CD14-positive monocyte (primary cell): ENCODE measurements around the gene ACP3. TPM values are rescaled to one million over a fixed set of nuclear protein-coding genes. Genes with fewer than 3 reads are reported as not detected.

Experiments used
- DNase-seq, 3 donors: peaks; one replicate each; pipeline ENCODE4 v3.0.0-alpha.2; 2011 to 2022
- H2AFZ ChIP-seq: 2 replicates; pipeline ENCODE4 v1.6.0; 2012; ENCODE audit warnings: mild to moderate bottlenecking, low read depth, low read length, inconsistent platforms; ENCODE audit not compliant: insufficient read depth, poor library complexity, severe bottlenecking
- H3K27ac ChIP-seq, 2 donors: 1 replicate in 1 of 2; 2 replicates in 1 of 2; pipeline ENCODE4 v1.5.1; 2012 to 2013; ENCODE audit warnings: low read length in 2 of 2, control low read depth in 1 of 2, inconsistent platforms in 1 of 2, low read depth in 1 of 2, mild to moderate bottlenecking in 1 of 2
- H3K27me3 ChIP-seq, 2 donors: one replicate each; pipeline versions ENCODE4 v1.6.0 to v1.6.1; 2011 to 2013; ENCODE audit warnings: low read length in 2 of 2; ENCODE audit not compliant: control insufficient read depth in 2 of 2, insufficient read depth in 2 of 2
- H3K36me3 ChIP-seq, 2 donors: replicated peaks in 1 of 2; 1 replicate in 1 of 2; 2 replicates in 1 of 2; pipeline versions ENCODE4 v1.5.1 to v1.6.1; 2012 to 2013; ENCODE audit warnings: low read length in 2 of 2, control low read depth in 1 of 2, inconsistent platforms in 1 of 2, mild to moderate bottlenecking in 1 of 2; ENCODE audit not compliant: insufficient read depth in 2 of 2, control insufficient read depth in 1 of 2
- H3K4me1 ChIP-seq, 2 donors: 1 replicate in 1 of 2; 2 replicates in 1 of 2; pipeline versions ENCODE4 v1.5.1 to v1.6.1; 2012 to 2013; ENCODE audit warnings: low read length in 2 of 2, control low read depth in 1 of 2, inconsistent platforms in 1 of 2, mild to moderate bottlenecking in 1 of 2, moderate library complexity in 1 of 2; ENCODE audit not compliant: insufficient read depth in 2 of 2, control insufficient read depth in 1 of 2
- H3K4me2 ChIP-seq: replicated peaks from 2 replicates; pipeline ENCODE3; 2012; ENCODE audit warnings: low read length, moderate library complexity, mild to moderate bottlenecking; ENCODE audit not compliant: poor library complexity, severe bottlenecking; ENCODE audit errors: extremely low read depth
- H3K4me3 ChIP-seq, 3 experiments: fragments of 200-600 bp in 1 of 3; sonication (generic) in 1 of 3; replicated peaks in 1 of 3; 1 replicate in 2 of 3; 2 replicates in 1 of 3; pipeline ENCODE4 v1.5.1; 2011 to 2013; ENCODE audit warnings: low read length in 3 of 3, mild to moderate bottlenecking in 3 of 3, control low read depth in 2 of 3, low read depth in 2 of 3, inconsistent platforms in 1 of 3, moderate library complexity in 1 of 3
- H3K79me2 ChIP-seq: 2 replicates; pipeline ENCODE4 v1.6.0; 2012; ENCODE audit warnings: mild to moderate bottlenecking, control low read depth, inconsistent platforms, low read length, moderate library complexity; ENCODE audit not compliant: insufficient read depth
- H3K9ac ChIP-seq: 2 replicates; pipeline ENCODE4 v1.6.0; 2017; ENCODE audit warnings: low read length, mild to moderate bottlenecking; ENCODE audit not compliant: insufficient read depth, poor library complexity, severe bottlenecking
- H3K9me3 ChIP-seq, 2 donors: replicated peaks in 1 of 2; 1 replicate in 1 of 2; 2 replicates in 1 of 2; pipeline versions ENCODE4 v1.5.1 to v1.6.1; 2012 to 2013; ENCODE audit warnings: low read length in 2 of 2, control low read depth in 1 of 2; ENCODE audit not compliant: control insufficient read depth in 1 of 2, insufficient read depth in 1 of 2
- H4K20me1 ChIP-seq: 2 replicates; pipeline ENCODE4 v1.6.0; 2012; ENCODE audit warnings: mild to moderate bottlenecking, low read length, control low read depth, moderate library complexity; ENCODE audit not compliant: insufficient read depth
- H3K27ac Mint-ChIP-seq, 7 donors: one replicate each; pipeline ENCODE4 v1.8.0; 2020; ENCODE audit warnings: mild to moderate bottlenecking in 7 of 7, mixed read lengths in 7 of 7, moderate library complexity in 6 of 7, inconsistent platforms in 2 of 7
- H3K27me3 Mint-ChIP-seq, 3 donors: one replicate each; pipeline ENCODE4 v1.8.0; 2021 to 2022; ENCODE audit warnings: low read depth in 3 of 3, mild to moderate bottlenecking in 3 of 3, mixed read lengths in 3 of 3, moderate library complexity in 3 of 3, inconsistent platforms in 1 of 3
- H3K36me3 Mint-ChIP-seq, 2 donors: one replicate each; pipeline ENCODE4 v1.8.0; 2020; ENCODE audit warnings: mixed read lengths in 2 of 2, inconsistent platforms in 1 of 2, mild to moderate bottlenecking in 1 of 2
- H3K4me1 Mint-ChIP-seq: one replicate; pipeline ENCODE4 v1.8.0; 2020; ENCODE audit warnings: mild to moderate bottlenecking, mixed read lengths
- H3K4me3 Mint-ChIP-seq, 2 donors: one replicate each; pipeline ENCODE4 v1.8.0; 2020; ENCODE audit warnings: mild to moderate bottlenecking in 2 of 2, mixed read lengths in 2 of 2, moderate library complexity in 1 of 2
- H3K9me3 Mint-ChIP-seq, 7 donors: one replicate each; pipeline ENCODE4 v1.8.0; 2020 to 2022; ENCODE audit warnings: mixed read lengths in 7 of 7, mild to moderate bottlenecking in 6 of 7, moderate library complexity in 6 of 7, inconsistent platforms in 2 of 7
- WGBS: methylation state at CpG from one replicate; pipeline ENCODE4 v1.1.5; 2013; ENCODE audit warnings: missing lambda C conversion rate; ENCODE audit not compliant: insufficient coverage; 5-methylcytosine and 5-hydroxymethylcytosine counted together
- intact Hi-C, 2 donors: fragments of 100-400 bp; cut with micrococcal nuclease; formaldehyde crosslinking; loops; one replicate each; pipeline versions ENCODE4 v1.15.0 to v1.15.1; 2023
- polyA plus RNA-seq, 3 donors: library from polyadenylated mRNA; depleted of rRNA in 1 of 3; unstranded in 2 of 3; stranded (reverse) in 1 of 3; fragments of 300-500 nt in 2 of 3; fragments of >200 nt in 1 of 3; fragmentation: Illumina TruSeq in 2 of 3; gene quantifications; 1 replicate in 2 of 3; 2 replicates in 1 of 3; pipeline ENCODE4 v1.2.3, GENCODE V29; 2012 to 2021
- TF ChIP-seq, protein P1 (sequence below): fragments of 200-600 bp; IDR thresholded peaks from one replicate; pipeline ENCODE4 v1.8.0; 2022; ENCODE audit warnings: antibody characterized with exemption, mild to moderate bottlenecking

Gene ACP3
- polyA plus RNA-seq, 3 donors: 33.9 to 55.6 (median 44.0) TPM

GRCh38 chr3:132405609-132406299 lies 88.5 kb downstream of the ACP3 start:
- peaks cover 18 to 25% of the 10 kb centered on the region in 2 donors for H3K4me1 ChIP-seq
- no peaks in the 10 kb centered on the region for H4K20me1 ChIP-seq
- H2AFZ ChIP-seq: no peak overlapping the region
- no peaks in the 10 kb centered on the region for H3K27me3 Mint-ChIP-seq
- H3K4me2 ChIP-seq: no peak overlapping the region
- no peak overlapping the region for H3K27ac ChIP-seq
- no peak overlapping the region for H3K9ac ChIP-seq
- TF ChIP-seq, protein P1, sequence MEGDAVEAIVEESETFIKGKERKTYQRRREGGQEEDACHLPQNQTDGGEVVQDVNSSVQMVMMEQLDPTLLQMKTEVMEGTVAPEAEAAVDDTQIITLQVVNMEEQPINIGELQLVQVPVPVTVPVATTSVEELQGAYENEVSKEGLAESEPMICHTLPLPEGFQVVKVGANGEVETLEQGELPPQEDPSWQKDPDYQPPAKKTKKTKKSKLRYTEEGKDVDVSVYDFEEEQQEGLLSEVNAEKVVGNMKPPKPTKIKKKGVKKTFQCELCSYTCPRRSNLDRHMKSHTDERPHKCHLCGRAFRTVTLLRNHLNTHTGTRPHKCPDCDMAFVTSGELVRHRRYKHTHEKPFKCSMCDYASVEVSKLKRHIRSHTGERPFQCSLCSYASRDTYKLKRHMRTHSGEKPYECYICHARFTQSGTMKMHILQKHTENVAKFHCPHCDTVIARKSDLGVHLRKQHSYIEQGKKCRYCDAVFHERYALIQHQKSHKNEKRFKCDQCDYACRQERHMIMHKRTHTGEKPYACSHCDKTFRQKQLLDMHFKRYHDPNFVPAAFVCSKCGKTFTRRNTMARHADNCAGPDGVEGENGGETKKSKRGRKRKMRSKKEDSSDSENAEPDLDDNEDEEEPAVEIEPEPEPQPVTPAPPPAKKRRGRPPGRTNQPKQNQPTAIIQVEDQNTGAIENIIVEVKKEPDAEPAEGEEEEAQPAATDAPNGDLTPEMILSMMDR: no peak
- H3K4me3 Mint-ChIP-seq: no peak overlapping the region
- H3K9me3 Mint-ChIP-seq: peaks cover 0 to 3% (median 2%) of the 10 kb centered on the region in 7 donors
- intact Hi-C loops: no loop called here
- no peaks in the 10 kb centered on the region for H3K9me3 ChIP-seq
- 20% methylated on average over 1 of the region's 4 CpGs for WGBS
- peaks cover 23% of the 10 kb centered on the region for H3K4me1 Mint-ChIP-seq
- H3K36me3 ChIP-seq: no peaks in the 10 kb centered on the region
- H3K36me3 Mint-ChIP-seq: no peaks in the 10 kb centered on the region
- no peak for DNase-seq
- H3K4me3 ChIP-seq: no peak overlapping the region
- H3K27ac Mint-ChIP-seq: peak overlapping the region in 1 of 7 donors; percentile 29
- no peaks in the 10 kb centered on the region for H3K79me2 ChIP-seq
- no peaks in the 10 kb centered on the region for H3K27me3 ChIP-seq

DNA sequence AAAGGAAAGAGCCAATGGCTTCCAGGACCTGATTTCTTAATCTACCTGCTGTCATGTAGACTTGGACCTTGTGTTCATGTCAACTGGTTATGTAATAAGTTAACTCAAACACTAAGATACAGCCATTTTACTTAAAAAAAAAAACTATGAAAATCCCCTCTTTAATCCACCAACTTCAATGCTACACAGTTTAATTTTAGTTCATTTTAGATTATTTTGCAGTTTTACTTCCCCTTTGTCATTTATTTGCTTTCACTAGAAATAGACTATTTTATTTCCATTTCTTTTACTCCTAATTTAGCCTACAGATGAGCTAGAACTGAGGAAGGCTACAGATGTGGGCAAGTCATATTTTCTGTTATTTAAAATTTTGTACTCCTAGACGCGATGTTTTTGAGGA lies 89.4 kb downstream of the ACP3 start:
- peaks cover 23% of the 10 kb centered on the region for H3K4me1 Mint-ChIP-seq
- no peaks in the 10 kb centered on the region for H3K36me3 ChIP-seq
- H3K4me3 Mint-ChIP-seq: peak overlapping the region in 1 of 2 donors; percentile 0
- no peaks in the 10 kb centered on the region for H3K9me3 ChIP-seq
- H3K27ac Mint-ChIP-seq: peak overlapping the region in 6 of 7 donors; percentile 16 to 77 (median 47)
- intact Hi-C loops: no loop called here
- no peaks in the 10 kb centered on the region for H4K20me1 ChIP-seq
- H3K9me3 Mint-ChIP-seq: peaks cover 0 to 3% (median 2%) of the 10 kb centered on the region in 7 donors
- no peaks in the 10 kb centered on the region for H3K27me3 Mint-ChIP-seq
- no peaks in the 10 kb centered on the region for H3K36me3 Mint-ChIP-seq
- H3K27ac ChIP-seq: no peak overlapping the region
- no CpG with 5 or more reads among the region's 2 CpGs for WGBS
- TF ChIP-seq, protein P1: no peak
- H3K4me1 ChIP-seq: peaks cover 18 to 25% of the 10 kb centered on the region in 2 donors
- no peaks in the 10 kb centered on the region for H3K79me2 ChIP-seq
- peak overlapping the region; percentile 36 for H3K4me2 ChIP-seq
- peak in 2 of 3 donors; percentile 14 to 22 for DNase-seq
- H2AFZ ChIP-seq: no peak overlapping the region
- H3K9ac ChIP-seq: no peak overlapping the region
- H3K27me3 ChIP-seq: no peaks in the 10 kb centered on the region
- no peak overlapping the region for H3K4me3 ChIP-seq
